Central memory CD4-positive, alpha-beta T cell (primary cell): ENCODE results near the gene OTULINL.
A peak's percentile ranks its signal among the peaks of the same experiment; 100 is the strongest.

Experiments used
- DNase-seq: peaks from one replicate; pipeline ENCODE4 v3.0.0; 2022

OTULINL gene

DNA sequence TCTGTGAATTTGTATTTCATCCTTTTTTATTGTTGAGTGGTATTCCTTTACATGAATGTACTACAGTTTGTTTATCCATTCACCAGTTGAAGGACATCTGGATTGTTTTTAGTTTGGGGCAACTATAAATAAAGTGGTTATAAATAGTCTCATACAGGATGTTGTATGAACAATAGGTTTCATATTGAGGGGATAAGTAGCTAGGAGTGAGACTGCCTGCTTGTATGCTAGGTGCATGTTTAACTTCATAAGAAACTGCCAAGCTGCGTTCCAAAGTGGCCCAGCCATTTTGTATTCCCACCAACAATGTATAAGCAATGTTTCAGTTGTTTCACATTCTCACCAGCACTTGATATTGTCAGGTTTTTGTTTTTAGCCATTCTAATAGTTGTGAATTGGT lies 21.5 kb downstream of the OTULINL start:
- no peak for DNase-seq

- no peak for DNase-seq
Measured at GRCh38 chr5:14607104-14607503, 25.5 kb downstream of the OTULINL start.

- DNase-seq, result no peak
Measured at GRCh38 chr5:14608169-14608568, 26.6 kb downstream of the OTULINL start.

- DNase-seq, result no peak
Measured at GRCh38 chr5:14611737-14612136, 30.1 kb downstream of the OTULINL start.

DNA sequence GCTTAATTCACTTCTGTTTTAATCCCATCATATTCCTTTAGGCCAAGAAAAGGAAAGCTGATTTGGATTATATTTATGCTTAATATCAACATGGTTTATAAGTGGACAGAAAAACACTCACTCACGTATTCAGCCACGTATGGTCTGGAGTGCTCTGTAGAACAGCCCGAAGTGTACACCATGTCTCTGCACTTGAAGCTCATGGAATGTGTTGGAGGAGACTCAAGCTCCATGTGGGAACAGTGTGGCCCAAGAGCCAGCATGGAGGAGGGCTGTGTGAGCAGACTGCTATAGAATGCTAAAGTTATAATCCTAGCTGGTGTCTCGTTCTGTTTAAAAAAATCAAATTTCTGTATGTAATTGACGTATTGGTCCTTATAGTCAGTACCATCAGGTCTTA lies 32.9 kb downstream of the OTULINL start:
- no peak for DNase-seq

DNA sequence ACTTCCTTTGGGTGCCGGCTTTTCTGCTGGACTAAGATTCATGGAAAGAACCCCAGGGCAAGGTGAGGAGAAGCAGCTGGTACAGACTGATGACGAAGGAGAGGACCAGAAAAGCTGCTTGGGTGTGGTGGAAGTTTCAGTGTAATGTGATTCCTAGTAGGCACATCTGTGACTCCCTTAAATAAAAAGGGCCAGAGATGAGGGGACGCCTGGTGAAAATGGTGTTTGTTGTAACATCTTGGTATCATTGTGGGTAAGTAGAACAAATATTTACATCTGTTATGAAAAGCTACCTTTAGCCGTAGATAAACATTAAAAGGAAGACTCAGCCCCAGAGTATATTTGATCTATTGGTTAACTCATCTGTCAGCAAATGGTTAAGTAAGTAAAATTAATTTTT lies 33.8 kb downstream of the OTULINL start:
- DNase-seq, result no peak

DNA sequence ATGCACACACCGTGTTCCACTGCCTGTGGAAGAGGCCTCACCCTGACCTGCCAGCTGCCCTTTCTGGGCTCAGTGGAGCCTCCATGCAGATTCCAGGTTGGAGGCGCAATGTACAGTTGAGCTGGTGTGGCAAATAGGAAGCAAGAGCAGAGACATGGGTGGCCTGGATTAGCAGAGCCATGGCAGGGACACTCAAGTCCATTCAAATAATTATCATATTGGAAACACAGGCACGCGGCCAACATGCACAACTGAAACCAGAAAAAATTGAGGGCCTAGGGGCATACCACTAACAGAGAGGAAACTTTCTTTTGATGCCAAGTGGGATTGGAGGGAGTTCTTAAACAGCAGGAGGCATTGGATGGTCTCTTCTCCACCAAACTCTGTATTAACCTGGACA lies 35.8 kb downstream of the OTULINL start:
- no peak for DNase-seq

GRCh38 chr5:14627270-14627669 lies 45.7 kb downstream of the OTULINL start:
- no peak for DNase-seq

- DNase-seq, result peak; percentile 24
Measured at GRCh38 chr5:14628346-14628745, 46.8 kb downstream of the OTULINL start.

DNA sequence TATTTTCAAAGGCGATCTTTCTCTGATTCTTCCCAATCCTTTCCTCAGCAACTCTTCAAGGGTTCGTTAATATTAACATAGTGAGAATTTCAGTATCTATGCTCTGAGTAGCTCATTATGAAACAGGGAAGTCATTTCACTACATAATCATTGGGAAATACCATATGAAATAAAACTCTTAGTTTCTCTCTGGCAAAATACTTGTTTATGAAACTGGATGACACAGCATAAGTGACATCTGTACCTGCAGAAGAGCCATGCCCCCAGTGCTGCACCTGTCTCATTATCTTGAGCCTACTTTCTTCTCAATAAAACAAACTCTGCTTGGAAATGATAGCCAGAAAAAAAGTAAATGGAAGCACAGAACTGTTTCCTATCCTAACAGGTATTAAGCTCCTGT lies 49.1 kb downstream of the OTULINL start:
- DNase-seq, result no peak

DNA sequence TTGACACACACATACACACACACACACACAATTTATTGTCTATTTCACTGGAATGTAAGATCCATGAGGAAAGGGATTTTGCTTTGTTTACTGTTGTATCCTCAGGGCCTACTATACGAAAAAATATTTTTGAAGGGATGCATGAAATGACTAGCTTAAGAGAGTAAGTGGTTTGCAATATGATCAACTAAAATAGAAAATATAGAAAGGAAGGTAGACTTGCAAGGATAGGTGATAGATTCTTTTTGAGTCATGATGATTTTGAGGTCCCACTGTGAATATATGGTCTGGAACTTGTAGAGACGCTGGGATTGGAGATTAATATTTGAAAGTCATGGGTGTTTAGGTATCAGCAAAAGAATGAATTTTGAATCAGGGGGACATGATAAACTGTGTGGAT lies 54.1 kb downstream of the OTULINL start:
- no peak for DNase-seq

GRCh38 chr5:14640765-14641164 lies 59.2 kb downstream of the OTULINL start:
- DNase-seq, result no peak

DNA sequence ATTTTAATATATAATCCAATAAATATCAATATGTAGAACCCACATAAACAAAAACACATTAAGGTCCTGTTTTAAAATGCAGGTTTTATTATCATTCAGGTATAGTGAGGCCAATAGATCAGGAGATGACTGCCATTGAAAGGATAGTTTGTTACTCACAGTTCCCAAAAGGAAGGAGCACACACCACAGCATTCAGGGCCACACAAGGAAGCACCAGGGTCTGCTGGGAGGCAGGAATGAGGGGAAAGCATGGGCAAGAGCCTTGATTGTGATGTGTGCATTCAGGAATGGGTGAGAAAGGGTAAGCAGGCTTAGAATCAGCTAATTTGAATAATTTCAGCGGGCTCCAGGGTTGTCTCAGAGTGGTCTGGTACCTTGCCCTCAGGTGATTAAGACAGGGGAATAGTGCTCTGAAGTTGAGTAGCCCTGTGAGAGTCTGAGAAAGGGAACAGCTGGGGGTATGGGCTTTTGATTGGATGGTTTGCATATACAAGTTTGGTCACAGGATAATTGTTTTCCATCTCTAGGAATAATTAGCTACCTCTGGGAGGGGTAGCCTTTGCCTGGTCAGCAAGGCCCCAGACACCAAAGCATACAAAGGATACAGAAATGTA lies 63.1 kb downstream of the OTULINL start:
- DNase-seq, result no peak

GRCh38 chr5:14650052-14650451 lies 68.5 kb downstream of the OTULINL start:
- no peak for DNase-seq

DNA sequence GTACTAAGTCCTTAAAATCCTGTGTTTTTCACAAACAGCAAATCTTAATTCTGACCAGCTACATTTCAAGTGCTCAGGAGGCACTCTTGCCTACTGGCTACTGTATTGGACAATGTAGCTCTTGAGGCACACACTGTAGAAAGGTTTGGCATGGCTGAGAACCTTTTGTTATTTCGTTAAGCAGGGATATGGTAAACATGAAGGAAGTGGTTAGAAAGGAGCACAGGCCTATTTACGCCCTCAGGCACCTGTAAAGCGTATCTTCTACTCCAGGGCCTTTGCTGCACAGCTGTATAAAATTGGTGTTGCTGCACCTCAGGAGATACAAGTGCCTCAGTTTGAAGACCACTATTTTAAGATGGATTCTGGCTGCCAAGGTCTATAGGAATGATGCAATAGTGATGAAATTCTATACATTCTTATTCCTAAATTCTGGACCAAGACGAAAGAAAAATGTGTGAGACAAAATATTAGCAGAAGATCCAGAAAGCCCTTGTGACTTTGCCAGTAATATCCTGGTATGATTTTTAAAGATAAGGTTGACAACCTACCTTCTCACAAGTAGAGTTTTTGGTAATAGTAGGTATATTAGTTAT lies 73.7 kb downstream of the OTULINL start:
- DNase-seq, result no peak

- no peak for DNase-seq
Measured at GRCh38 chr5:14656898-14657297, 75.3 kb downstream of the OTULINL start.

GRCh38 chr5:14659821-14660607 lies 78.4 kb downstream of the OTULINL start:
- DNase-seq, result no peak

GRCh38 chr5:14660833-14661232 lies 79.2 kb downstream of the OTULINL start:
- no peak for DNase-seq
